ENCODE results near the gene YAP1. TPM values are rescaled to one million over a fixed set of nuclear protein-coding genes. Genes with fewer than 3 reads are reported as not detected.

Gene YAP1
- total RNA-seq, 2 donors from 2014 or later, result 137 to 210 TPM

DNA sequence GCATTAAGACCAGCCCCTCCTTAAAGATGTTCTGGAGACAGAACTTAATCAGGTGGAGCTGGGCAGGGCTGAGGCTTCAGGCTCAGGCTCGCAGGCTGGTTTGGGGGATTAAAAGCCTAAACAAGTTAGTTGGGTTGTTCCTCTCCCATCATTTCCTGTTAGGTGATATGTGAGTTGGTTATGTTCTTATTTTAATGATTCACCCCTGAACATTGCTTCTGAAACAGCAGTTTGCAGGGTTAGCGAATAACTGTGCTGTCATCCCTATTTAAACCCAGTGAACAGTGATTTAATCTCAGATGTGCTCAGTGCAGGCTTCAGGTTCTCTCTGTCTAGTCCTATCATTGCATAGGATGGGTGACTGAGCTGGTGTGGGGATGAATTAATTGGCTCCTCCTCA, 159.7 kb downstream of the YAP1 start:
- no peak overlapping the region for H3K27ac ChIP-seq
- H3K9me3 ChIP-seq, result no peaks in the 10 kb centered on the region
- no peak overlapping the region for H3K4me3 ChIP-seq
- intact Hi-C loops (cut with DNase I), result loop anchor here (5.0 to 10.0 kb wide), 4 partner anchors 65 to 405 kb away; partner anchors contain the start of genes ANGPTL5, CEP126 and YAP1
- TF ChIP-seq, protein P1, sequence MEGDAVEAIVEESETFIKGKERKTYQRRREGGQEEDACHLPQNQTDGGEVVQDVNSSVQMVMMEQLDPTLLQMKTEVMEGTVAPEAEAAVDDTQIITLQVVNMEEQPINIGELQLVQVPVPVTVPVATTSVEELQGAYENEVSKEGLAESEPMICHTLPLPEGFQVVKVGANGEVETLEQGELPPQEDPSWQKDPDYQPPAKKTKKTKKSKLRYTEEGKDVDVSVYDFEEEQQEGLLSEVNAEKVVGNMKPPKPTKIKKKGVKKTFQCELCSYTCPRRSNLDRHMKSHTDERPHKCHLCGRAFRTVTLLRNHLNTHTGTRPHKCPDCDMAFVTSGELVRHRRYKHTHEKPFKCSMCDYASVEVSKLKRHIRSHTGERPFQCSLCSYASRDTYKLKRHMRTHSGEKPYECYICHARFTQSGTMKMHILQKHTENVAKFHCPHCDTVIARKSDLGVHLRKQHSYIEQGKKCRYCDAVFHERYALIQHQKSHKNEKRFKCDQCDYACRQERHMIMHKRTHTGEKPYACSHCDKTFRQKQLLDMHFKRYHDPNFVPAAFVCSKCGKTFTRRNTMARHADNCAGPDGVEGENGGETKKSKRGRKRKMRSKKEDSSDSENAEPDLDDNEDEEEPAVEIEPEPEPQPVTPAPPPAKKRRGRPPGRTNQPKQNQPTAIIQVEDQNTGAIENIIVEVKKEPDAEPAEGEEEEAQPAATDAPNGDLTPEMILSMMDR (IDR thresholded peaks at IDR 0.05), result no peak
- TF ChIP-seq POLR2AphosphoS5 (IDR thresholded peaks at IDR 0.05) (no peak), POLR2A (IDR thresholded peaks at IDR 0.05) (no peak)
- H3K27me3 ChIP-seq (replicated peaks; ENCODE audit: insufficient read depth), result no peaks in the 10 kb centered on the region
- H3K4me1 ChIP-seq (replicated peaks), result no peaks in the 10 kb centered on the region
- H3K36me3 ChIP-seq, result no peaks in the 10 kb centered on the region
- WGBS, result 57% methylated on average over 2 of the region's 2 CpGs
- no peak for DNase-seq (ENCODE audit: low spot score)

DNA sequence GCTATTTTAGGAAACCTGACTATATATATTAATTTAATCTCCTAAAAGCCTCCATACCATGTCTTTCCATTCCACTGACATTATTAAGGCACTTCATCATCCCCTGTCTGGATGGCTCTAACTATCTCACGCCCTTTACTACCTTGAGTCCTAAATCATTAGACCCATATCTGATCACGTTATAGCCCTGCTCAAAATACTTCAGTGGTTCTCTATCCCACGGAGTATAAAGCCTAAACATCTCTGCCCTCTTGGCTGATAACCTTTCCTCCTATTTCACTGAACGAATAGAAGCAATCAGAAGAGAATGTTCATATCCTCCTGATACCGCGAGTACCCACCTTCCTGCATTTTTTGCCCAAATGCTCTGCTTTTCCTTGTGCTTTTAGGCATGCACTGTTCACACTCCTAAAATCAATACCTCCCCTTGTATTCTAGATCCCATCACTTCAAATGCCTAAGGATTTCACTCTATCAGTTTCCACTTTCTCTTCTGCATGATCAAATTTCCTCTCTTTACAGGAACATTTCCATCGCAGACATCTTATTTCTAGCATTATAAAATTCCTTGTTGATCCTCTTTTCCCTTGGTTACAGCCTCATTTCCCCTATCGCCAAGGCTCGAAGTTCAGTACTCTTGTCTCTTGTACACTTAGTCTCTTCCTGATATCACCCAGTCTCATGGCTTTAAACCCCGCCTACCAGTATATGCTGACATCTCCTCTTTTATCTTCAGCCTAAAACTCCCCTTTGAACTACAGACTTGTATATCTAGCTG, 162.0 kb downstream of the YAP1 start:
- intact Hi-C loops (cut with DNase I), result loop anchor here (10.0 kb wide), 2 partner anchors 357 to 407 kb away; partner anchors contain the start of genes ANGPTL5 and CEP126
- H3K36me3 ChIP-seq, result no peaks in the 10 kb centered on the region
- H3K27me3 ChIP-seq (replicated peaks; ENCODE audit: insufficient read depth), result no peaks in the 10 kb centered on the region
- 91% methylated on average over 10 of the region's 10 CpGs for WGBS
- no peak overlapping the region for H3K4me3 ChIP-seq
- H3K4me1 ChIP-seq (replicated peaks), result no peaks in the 10 kb centered on the region
- no peak overlapping the region for H3K27ac ChIP-seq
- DNase-seq (ENCODE audit: low spot score), result no peak
- no peak for TF ChIP-seq POLR2A (IDR thresholded peaks at IDR 0.05)
- no peak for TF ChIP-seq POLR2AphosphoS5 (IDR thresholded peaks at IDR 0.05)
- TF ChIP-seq, protein P1 (IDR thresholded peaks at IDR 0.05), result no peak
- no peaks in the 10 kb centered on the region for H3K9me3 ChIP-seq

DNA sequence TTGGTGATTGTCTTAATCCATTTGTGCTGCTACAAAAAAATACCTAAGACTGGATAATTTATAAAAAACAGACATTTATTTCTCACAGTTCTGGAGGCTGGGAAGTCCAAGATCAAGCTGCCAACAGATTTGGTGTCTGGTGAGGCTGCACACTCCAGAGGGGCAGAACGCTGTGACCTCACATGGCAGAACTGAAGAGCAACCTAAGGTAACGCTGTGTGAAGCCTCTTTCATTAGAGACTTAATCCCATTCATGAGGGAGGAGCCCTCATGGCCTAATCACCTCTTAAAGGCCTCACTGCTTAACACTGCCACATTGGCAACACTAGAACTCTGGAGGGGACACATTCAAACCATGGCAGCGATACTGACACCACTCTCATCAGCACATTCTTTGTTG, 164.4 kb downstream of the YAP1 start:
- H3K36me3 ChIP-seq, result no peaks in the 10 kb centered on the region
- no peak for DNase-seq (ENCODE audit: low spot score)
- H3K9me3 ChIP-seq, result no peaks in the 10 kb centered on the region
- intact Hi-C loops (cut with DNase I), result loop anchor here (10.0 kb wide), 2 partner anchors 360 to 410 kb away; partner anchors contain the start of genes ANGPTL5 and CEP126
- H3K27ac ChIP-seq, result no peak overlapping the region
- H3K27me3 ChIP-seq (replicated peaks; ENCODE audit: insufficient read depth), result no peaks in the 10 kb centered on the region
- no peak overlapping the region for H3K4me3 ChIP-seq
- 96% methylated on average over 3 of the region's 3 CpGs for WGBS
- TF ChIP-seq POLR2A (IDR thresholded peaks at IDR 0.05), result no peak
- no peaks in the 10 kb centered on the region for H3K4me1 ChIP-seq (replicated peaks)

DNA sequence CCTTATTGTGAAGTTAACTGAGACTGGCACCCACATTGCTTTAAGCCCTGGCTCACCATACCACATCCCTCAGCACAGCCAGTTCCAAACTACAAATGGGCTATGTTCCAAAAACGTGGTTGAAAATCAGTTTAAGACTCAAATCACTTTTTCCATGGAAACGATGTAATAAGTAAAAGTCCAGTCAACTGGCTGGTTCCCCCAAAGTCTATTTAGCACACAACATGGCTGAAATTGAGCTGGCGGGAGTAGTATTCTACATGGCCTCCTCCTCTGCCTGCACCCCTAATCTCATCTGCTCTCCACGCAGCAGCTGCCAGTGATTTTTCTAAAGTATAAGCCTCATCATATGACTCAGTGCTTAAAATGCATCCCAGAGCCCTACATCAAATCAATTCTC, 166.1 kb downstream of the YAP1 start:
- WGBS, result 56% methylated on average over 4 of the region's 4 CpGs
- TF ChIP-seq POLR2A (IDR thresholded peaks at IDR 0.05) (no peak), POLR2AphosphoS5 (IDR thresholded peaks at IDR 0.05) (no peak)
- TF ChIP-seq, protein P1 (IDR thresholded peaks at IDR 0.05), result no peak
- H3K27ac ChIP-seq, result no peak overlapping the region
- no peak overlapping the region for H3K4me3 ChIP-seq
- H3K27me3 ChIP-seq (replicated peaks; ENCODE audit: insufficient read depth), result no peaks in the 10 kb centered on the region
- DNase-seq (ENCODE audit: low spot score), result no peak
- no peaks in the 10 kb centered on the region for H3K4me1 ChIP-seq (replicated peaks)
- no peaks in the 10 kb centered on the region for H3K9me3 ChIP-seq
- no peaks in the 10 kb centered on the region for H3K36me3 ChIP-seq
- intact Hi-C loops (cut with DNase I), result loop anchor here (10.0 kb wide), 2 partner anchors 362 to 412 kb away; partner anchors contain the start of genes ANGPTL5 and CEP126

DNA sequence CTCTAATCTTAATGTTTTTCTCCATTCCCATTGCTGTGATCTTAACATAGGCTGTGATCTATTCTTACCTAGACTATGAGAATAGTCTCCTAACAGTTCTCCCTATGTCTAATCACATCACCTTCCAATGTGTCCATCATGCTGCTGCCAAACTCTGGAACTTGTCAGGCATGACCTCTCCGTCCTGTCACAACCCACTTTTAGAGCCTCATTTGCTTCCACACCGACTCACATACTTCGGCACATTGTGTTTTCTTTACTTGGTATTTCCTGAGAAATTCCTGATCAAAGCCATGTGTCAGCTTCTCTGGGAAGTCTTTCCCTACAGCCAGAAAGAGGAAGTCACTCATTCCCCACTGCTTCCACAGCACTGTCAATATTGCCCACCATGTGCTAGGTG, 166.5 kb downstream of the YAP1 start:
- H3K4me1 ChIP-seq (replicated peaks), result no peaks in the 10 kb centered on the region
- H3K4me3 ChIP-seq, result no peak overlapping the region
- WGBS, result 74% methylated on average over 3 of the region's 3 CpGs
- H3K27ac ChIP-seq, result no peak overlapping the region
- DNase-seq (ENCODE audit: low spot score), result no peak
- intact Hi-C loops (cut with DNase I), result loop anchor here (10.0 kb wide), 2 partner anchors 362 to 412 kb away; partner anchors contain the start of genes ANGPTL5 and CEP126
- TF ChIP-seq POLR2A (IDR thresholded peaks at IDR 0.05), result no peak
- no peak for TF ChIP-seq POLR2AphosphoS5 (IDR thresholded peaks at IDR 0.05)
- TF ChIP-seq, protein P1 (IDR thresholded peaks at IDR 0.05), result no peak
- H3K9me3 ChIP-seq, result no peaks in the 10 kb centered on the region
- H3K27me3 ChIP-seq (replicated peaks; ENCODE audit: insufficient read depth), result no peaks in the 10 kb centered on the region
- no peaks in the 10 kb centered on the region for H3K36me3 ChIP-seq
